ENCODE data around the gene MAP3K5. TPM values are rescaled to one million over a fixed set of nuclear protein-coding genes. Genes with fewer than 3 reads are reported as not detected.

The MAP3K5 gene
- total RNA-seq, 1 donor from 2014 or later: 1.7 TPM

GRCh38 chr6:136538836-136539235 lies 253.4 kb downstream of the MAP3K5 start:
- H3K79me2 ChIP-seq (ENCODE audit: insufficient read depth, low read length): no peaks in the 10 kb centered on the region
- H3K36me3 Mint-ChIP-seq (ENCODE audit: low read depth, unreplicated experiment): no peaks in the 10 kb centered on the region
- no peaks in the 10 kb centered on the region for H3K36me3 ChIP-seq (ENCODE audit: insufficient read depth, low read length)
- H3K4me2 ChIP-seq (ENCODE audit: low read length): no peak overlapping the region
- no peak overlapping the region for H3K4me3 Mint-ChIP-seq (ENCODE audit: unreplicated experiment)
- no peak overlapping the region for H3K4me3 ChIP-seq (ENCODE audit: insufficient read depth, low read depth, low read length)
- H3K9me3 Mint-ChIP-seq (ENCODE audit: unreplicated experiment): no peaks in the 10 kb centered on the region
- no peaks in the 10 kb centered on the region for H3K4me1 ChIP-seq (ENCODE audit: insufficient read depth, low read length)
- no peaks in the 10 kb centered on the region for H3K9me3 ChIP-seq (ENCODE audit: insufficient read depth, low read depth, low read length)
- no peaks in the 10 kb centered on the region for H3K27me3 Mint-ChIP-seq (ENCODE audit: low read depth, unreplicated experiment)
- no peak overlapping the region for H3K9ac ChIP-seq (ENCODE audit: low read length)
- no peaks in the 10 kb centered on the region for H4K20me1 ChIP-seq (ENCODE audit: insufficient read depth, low read length)
- H3K4me1 Mint-ChIP-seq (ENCODE audit: low read depth, unreplicated experiment): no peaks in the 10 kb centered on the region
- DNase-seq (ENCODE audit: low read depth) (no peak), FAIRE-seq (no peak)
- TF ChIP-seq CTCF (IDR thresholded peaks at IDR 0.05; ENCODE audit: insufficient read depth, low read depth, low read length) (no peak), EZH2 (IDR thresholded peaks at IDR 0.05; ENCODE audit: insufficient read depth, low read length) (no peak)
- H2AFZ ChIP-seq (ENCODE audit: low read depth, low read length): no peak overlapping the region
- H3K27me3 ChIP-seq (ENCODE audit: insufficient read depth, low read length): peaks cover 3% of the 10 kb centered on the region
- H3K27ac ChIP-seq (ENCODE audit: low read depth, low read length): no peak overlapping the region
- H3K27ac Mint-ChIP-seq (ENCODE audit: unreplicated experiment): no peak overlapping the region

GRCh38 chr6:136535880-136536650 lies 256.2 kb downstream of the MAP3K5 start:
- H4K20me1 ChIP-seq (ENCODE audit: insufficient read depth, low read length): no peaks in the 10 kb centered on the region
- no peak overlapping the region for H3K4me3 ChIP-seq (ENCODE audit: insufficient read depth, low read depth, low read length)
- H3K27ac ChIP-seq (ENCODE audit: low read depth, low read length): no peak overlapping the region
- H2AFZ ChIP-seq (ENCODE audit: low read depth, low read length): no peak overlapping the region
- no peak overlapping the region for H3K9ac ChIP-seq (ENCODE audit: low read length)
- H3K79me2 ChIP-seq (ENCODE audit: insufficient read depth, low read length): no peaks in the 10 kb centered on the region
- no peaks in the 10 kb centered on the region for H3K4me1 Mint-ChIP-seq (ENCODE audit: low read depth, unreplicated experiment)
- no peaks in the 10 kb centered on the region for H3K36me3 ChIP-seq (ENCODE audit: insufficient read depth, low read length)
- H3K4me1 ChIP-seq (ENCODE audit: insufficient read depth, low read length): no peaks in the 10 kb centered on the region
- FAIRE-seq (no peak), DNase-seq (ENCODE audit: low read depth) (no peak)
- no peak overlapping the region for H3K4me2 ChIP-seq (ENCODE audit: low read length)
- no peaks in the 10 kb centered on the region for H3K27me3 Mint-ChIP-seq (ENCODE audit: low read depth, unreplicated experiment)
- H3K27ac Mint-ChIP-seq (ENCODE audit: unreplicated experiment): no peak overlapping the region
- no peaks in the 10 kb centered on the region for H3K27me3 ChIP-seq (ENCODE audit: insufficient read depth, low read length)
- H3K4me3 Mint-ChIP-seq (ENCODE audit: unreplicated experiment): no peak overlapping the region
- H3K36me3 Mint-ChIP-seq (ENCODE audit: low read depth, unreplicated experiment): no peaks in the 10 kb centered on the region
- no peak for TF ChIP-seq EZH2 (IDR thresholded peaks at IDR 0.05; ENCODE audit: insufficient read depth, low read length)
- no peak for TF ChIP-seq CTCF (IDR thresholded peaks at IDR 0.05; ENCODE audit: insufficient read depth, low read depth, low read length)
- H3K9me3 ChIP-seq (ENCODE audit: insufficient read depth, low read depth, low read length): no peaks in the 10 kb centered on the region
- no peaks in the 10 kb centered on the region for H3K9me3 Mint-ChIP-seq (ENCODE audit: unreplicated experiment)
